A549 (cell line): ENCODE measurements around the gene NADK2.

Experiments
- FOXS1 ChIP-seq: fragments of 250-450 bp; sonication (Bioruptor Pico); IDR thresholded peaks from 2 replicates; pipeline ENCODE4 v1.5.0; 2020; ENCODE audit warnings: mild to moderate bottlenecking, moderate library complexity
- HDAC2 ChIP-seq: fragments of 200-600 bp; sonication (generic); IDR thresholded peaks from 2 replicates; pipeline ENCODE4 v1.6.1; 2016
- KDM1A ChIP-seq: fragments of 200-600 bp; sonication (generic); IDR thresholded peaks from 2 replicates; pipeline ENCODE4 v1.6.1; 2016; ENCODE audit warnings: low read depth, mild to moderate bottlenecking
- MYC ChIP-seq: IDR thresholded peaks from 2 replicates; pipeline ENCODE4 v1.6.1; 2012; ENCODE audit warnings: mild to moderate bottlenecking, inconsistent platforms, low read length, improper control_type of control experiment, borderline replicate concordance
- ZFP36 ChIP-seq: fragments of 450-650 bp; IDR thresholded peaks from 2 replicates; pipeline ENCODE4 v1.6.1; 2014; ENCODE audit warnings: borderline replicate concordance; ENCODE audit not compliant: partially characterized antibody
- TF ChIP-seq, protein P1 (sequence below): fragments of >200 bp; sonication (Bioruptor Twin); formaldehyde crosslinking; IDR thresholded peaks from 3 replicates; pipeline ENCODE4 v1.5.1; 2016
- TF ChIP-seq, protein P2 (sequence below): IDR thresholded peaks from 2 replicates; pipeline ENCODE4 v1.6.1; 2012

DNA sequence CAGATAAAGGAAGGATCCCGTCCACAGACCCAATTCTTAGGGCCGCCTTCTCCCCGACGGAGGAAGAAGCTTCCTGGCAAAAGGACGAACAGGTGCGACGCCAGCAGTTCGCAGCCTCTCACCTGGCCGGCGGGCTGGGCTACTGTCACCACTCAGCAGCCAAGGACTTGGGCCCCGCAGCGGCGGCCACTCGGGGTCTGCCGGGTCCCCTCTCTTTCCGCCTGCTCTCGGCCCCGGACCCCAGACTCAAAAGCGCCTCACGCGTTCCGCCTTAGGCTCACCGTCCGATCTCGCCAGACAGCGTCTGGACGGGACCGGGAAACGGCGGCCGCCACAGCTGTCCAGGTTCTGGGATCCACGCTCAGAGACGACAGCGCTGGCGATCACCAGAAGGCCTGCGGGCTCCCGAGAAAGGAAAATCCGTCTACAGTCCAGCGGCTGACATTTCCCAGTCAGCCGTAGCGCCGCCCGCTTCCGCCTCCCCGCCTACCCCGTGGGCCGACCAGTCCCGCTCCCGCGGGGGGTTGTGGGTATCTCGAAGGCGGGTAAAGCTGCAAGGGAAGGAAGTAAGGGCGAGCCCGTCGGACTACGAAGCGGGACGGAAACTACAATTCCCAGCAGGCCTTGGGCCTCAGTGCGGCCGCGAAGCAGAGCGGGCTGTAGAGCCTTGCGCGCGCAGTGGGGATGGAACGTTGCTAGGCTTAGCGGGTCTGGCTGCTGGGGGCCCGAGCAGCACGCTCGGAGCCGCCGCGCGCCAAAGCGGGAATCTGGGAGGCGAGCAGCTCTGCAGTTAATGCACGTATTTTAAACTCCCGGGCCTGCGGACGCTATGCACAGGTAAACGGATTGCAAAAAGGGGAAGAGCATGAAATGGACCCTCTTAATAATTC is 90.0 kb downstream of the NADK2 start, which contains the start of the genes LMBRD2 and SKP2:
- TF ChIP-seq, protein P1, sequence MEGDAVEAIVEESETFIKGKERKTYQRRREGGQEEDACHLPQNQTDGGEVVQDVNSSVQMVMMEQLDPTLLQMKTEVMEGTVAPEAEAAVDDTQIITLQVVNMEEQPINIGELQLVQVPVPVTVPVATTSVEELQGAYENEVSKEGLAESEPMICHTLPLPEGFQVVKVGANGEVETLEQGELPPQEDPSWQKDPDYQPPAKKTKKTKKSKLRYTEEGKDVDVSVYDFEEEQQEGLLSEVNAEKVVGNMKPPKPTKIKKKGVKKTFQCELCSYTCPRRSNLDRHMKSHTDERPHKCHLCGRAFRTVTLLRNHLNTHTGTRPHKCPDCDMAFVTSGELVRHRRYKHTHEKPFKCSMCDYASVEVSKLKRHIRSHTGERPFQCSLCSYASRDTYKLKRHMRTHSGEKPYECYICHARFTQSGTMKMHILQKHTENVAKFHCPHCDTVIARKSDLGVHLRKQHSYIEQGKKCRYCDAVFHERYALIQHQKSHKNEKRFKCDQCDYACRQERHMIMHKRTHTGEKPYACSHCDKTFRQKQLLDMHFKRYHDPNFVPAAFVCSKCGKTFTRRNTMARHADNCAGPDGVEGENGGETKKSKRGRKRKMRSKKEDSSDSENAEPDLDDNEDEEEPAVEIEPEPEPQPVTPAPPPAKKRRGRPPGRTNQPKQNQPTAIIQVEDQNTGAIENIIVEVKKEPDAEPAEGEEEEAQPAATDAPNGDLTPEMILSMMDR, result no peak
- TF ChIP-seq ZFP36, result no peak
- TF ChIP-seq, protein P2, sequence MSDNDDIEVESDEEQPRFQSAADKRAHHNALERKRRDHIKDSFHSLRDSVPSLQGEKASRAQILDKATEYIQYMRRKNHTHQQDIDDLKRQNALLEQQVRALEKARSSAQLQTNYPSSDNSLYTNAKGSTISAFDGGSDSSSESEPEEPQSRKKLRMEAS, result no peak; the same call in 1 of the 2 replicates
- no peak for TF ChIP-seq KDM1A
- no peak for TF ChIP-seq FOXS1 (CRISPR knock-in tag)
- 0 out of 2 replicates have a peak, but pooled peaks have one; percentile 13 for TF ChIP-seq MYC
- TF ChIP-seq HDAC2, result no peak
